GM12878 (cell line): ENCODE results near the gene ADGRG7. TPM values are rescaled to one million over a fixed set of nuclear protein-coding genes. Genes with fewer than 3 reads are reported as not detected.

Source experiments
- ATAC-seq: fragments of 200-7000 bp; cut with Tn5 transposase; 3 replicates; pipeline ENCODE4 v1.9.1; 2020; ENCODE audit warnings: mild to moderate bottlenecking, moderate library complexity
- BruUV-seq: library from RNA; stranded (reverse); fragments of 400-500 nt; replicated peaks from 2 replicates; lab custom pipeline; 2021; lab: Mats Ljungman, UMichigan
- CTCF ChIA-PET: fragments of 300-600 bp; sonication (Branson Sonifier 250); formaldehyde crosslinking; extraction: SDS; loops from one replicate; lab custom pipeline; 2021; ENCODE audit warnings: inconsistent platforms; lab: Yijun Ruan, JAX
- POLR2A ChIA-PET: fragments of 350-600 bp; formaldehyde crosslinking; extraction: SDS; loops from one replicate; lab custom pipeline; 2021; ENCODE audit warnings: inconsistent platforms; lab: Charles Lee
- RAD21 ChIA-PET: fragments of 300-600 bp; sonication (Branson Sonifier 250); formaldehyde crosslinking; loops from one replicate; lab custom pipeline; 2023; ENCODE audit warnings: antibody characterized with exemption; ENCODE audit not compliant: unreplicated experiment; lab: Charles Lee
- SMC1A ChIA-PET: fragments of 300-600 bp; sonication (Branson Sonifier 250); formaldehyde crosslinking; loops from one replicate; lab custom pipeline; 2023; ENCODE audit not compliant: unreplicated experiment, uncharacterized antibody; lab: Charles Lee
- DNase-seq: peaks from one replicate; pipeline ENCODE4 v3.0.0-alpha.2; 2011; ENCODE audit warnings: low read depth, low spot score
- FAIRE-seq: peaks from 3 replicates; lab custom pipeline; 2011; peaks lifted over from hg19 to GRCh38; lab: Jason Lieb, UNC
- H2AFZ ChIP-seq: 2 replicates; pipeline ENCODE4 v1.6.0; 2011; ENCODE audit warnings: low read depth, low read length, control low read depth; ENCODE audit not compliant: control insufficient read depth
- H3K27ac ChIP-seq: 2 replicates; pipeline ENCODE4 v1.5.1; 2011; ENCODE audit warnings: control low read depth; ENCODE audit not compliant: control insufficient read depth, insufficient read depth
- H3K27me3 ChIP-seq, 2 experiments: replicated peaks in 1 of 2; 2 replicates each; pipeline versions ENCODE4 v1.6.0 to v1.6.1; 2011; ENCODE audit warnings: low read length in 1 of 2; ENCODE audit not compliant: control insufficient read depth in 2 of 2, insufficient read depth in 2 of 2
- H3K36me3 ChIP-seq, 2 experiments: 2 replicates each; pipeline ENCODE4 v1.5.1; 2011; ENCODE audit warnings: low read length in 1 of 2; ENCODE audit not compliant: control insufficient read depth in 2 of 2, insufficient read depth in 2 of 2
- H3K4me1 ChIP-seq: 2 replicates; pipeline ENCODE4 v1.6.1; 2011; ENCODE audit warnings: mild to moderate bottlenecking, low read length, moderate library complexity, mixed read lengths; ENCODE audit not compliant: control insufficient read depth, insufficient read depth
- H3K4me2 ChIP-seq: 2 replicates; pipeline ENCODE4 v1.6.0; 2011; ENCODE audit warnings: control low read depth; ENCODE audit not compliant: control insufficient read depth, insufficient read depth
- H3K4me3 ChIP-seq: fragments of 200-600 bp; sonication (generic); 2 replicates; pipeline ENCODE4 v1.5.1; 2016
- H3K79me2 ChIP-seq: 2 replicates; pipeline ENCODE4 v1.6.0; 2011; ENCODE audit warnings: low read length; ENCODE audit not compliant: control insufficient read depth, insufficient read depth
- H3K9ac ChIP-seq: 2 replicates; pipeline ENCODE4 v1.8.0; 2011; ENCODE audit warnings: low read length, control low read depth, mixed read lengths; ENCODE audit not compliant: control insufficient read depth, insufficient read depth
- H3K9me3 ChIP-seq: replicated peaks from 3 replicates; pipeline ENCODE4 v1.5.1; 2011; ENCODE audit warnings: mild to moderate bottlenecking, low read length; ENCODE audit not compliant: control insufficient read depth, insufficient read depth
- H4K20me1 ChIP-seq: 2 replicates; pipeline ENCODE4 v1.6.0; 2011; ENCODE audit not compliant: control insufficient read depth, insufficient read depth
- ASH2L ChIP-seq: fragments of 300-600, 200-600 bp; sonication (generic); IDR thresholded peaks from 2 replicates; pipeline ENCODE4 v1.6.1; 2017; ENCODE audit warnings: low read depth, mild to moderate bottlenecking, borderline replicate concordance
- CBFB ChIP-seq: IDR thresholded peaks from 2 replicates; pipeline ENCODE4 v1.6.1; 2016; ENCODE audit warnings: antibody characterized with exemption, low read depth
- CBX5 ChIP-seq: sonication (generic); IDR thresholded peaks from 2 replicates; pipeline ENCODE4 v1.6.1; 2016; ENCODE audit warnings: low read depth, moderate library complexity, mild to moderate bottlenecking, inconsistent platforms
- CHD4 ChIP-seq: fragments of 200-600 bp; sonication (generic); IDR thresholded peaks from 2 replicates; pipeline ENCODE4 v1.6.1; 2016; ENCODE audit warnings: mild to moderate bottlenecking
- E2F4 ChIP-seq: IDR thresholded peaks from 2 replicates; pipeline ENCODE4 v1.6.1; 2012; ENCODE audit warnings: low read depth, low read length, improper control_type of control experiment
- EP300 ChIP-seq, 2 experiments: fragments of 150-350 bp in 1 of 2; IDR thresholded peaks; 2 replicates each; pipeline ENCODE4 v1.6.1; 2011 to 2012; ENCODE audit warnings: low read depth in 2 of 2, low read length in 2 of 2, borderline replicate concordance in 1 of 2, improper control_type of control experiment in 1 of 2, inconsistent platforms in 1 of 2; ENCODE audit not compliant: control insufficient read depth in 1 of 2
- HDAC2 ChIP-seq: fragments of 200-600 bp; sonication (generic); IDR thresholded peaks from 2 replicates; pipeline ENCODE4 v1.6.1; 2017
- IKZF2 ChIP-seq, 2 experiments: fragments of 450-650 bp; IDR thresholded peaks; 2 replicates each; pipeline ENCODE4 v1.6.1; 2017; ENCODE audit warnings: mild to moderate bottlenecking in 2 of 2, moderate library complexity in 2 of 2
- MAX ChIP-seq: IDR thresholded peaks from 2 replicates; pipeline ENCODE4 v1.6.1; 2012; ENCODE audit warnings: low read depth, low read length, improper control_type of control experiment
- MLLT1 ChIP-seq: fragments of 450-650 bp; IDR thresholded peaks from 2 replicates; pipeline ENCODE4 v1.6.1; 2016; ENCODE audit warnings: mild to moderate bottlenecking
- NR2F1 ChIP-seq: fragments of 450-650 bp; conservative IDR thresholded peaks from 2 replicates; pipeline ENCODE4 v1.6.1; 2017; ENCODE audit warnings: mild to moderate bottlenecking
- RUNX3 ChIP-seq: IDR thresholded peaks from 2 replicates; pipeline ENCODE4 v1.6.1; 2012; ENCODE audit warnings: low read length, inconsistent platforms
- SREBF1 ChIP-seq: IDR thresholded peaks from 2 replicates; pipeline ENCODE4 v1.6.1; 2012; ENCODE audit warnings: mild to moderate bottlenecking, low read length
- TAF1 ChIP-seq: IDR thresholded peaks from 2 replicates; pipeline ENCODE4 v1.6.1; 2011; ENCODE audit warnings: mild to moderate bottlenecking, low read depth, low read length, borderline replicate concordance
- USF1 ChIP-seq: IDR thresholded peaks from 2 replicates; pipeline ENCODE4 v1.6.1; 2011; ENCODE audit warnings: borderline replicate concordance, low read depth, mild to moderate bottlenecking, moderate library complexity, mixed read lengths, low read length; ENCODE audit not compliant: insufficient read depth; ENCODE audit errors: extremely low read length
- ZBTB11 ChIP-seq: fragments of 450-650 bp; formaldehyde crosslinking; IDR thresholded peaks from 2 replicates; pipeline ENCODE4 v1.5.0; 2022; ENCODE audit warnings: mild to moderate bottlenecking, missing genetic modification characterization
- ZNF622 ChIP-seq: fragments of 450-650 bp; IDR thresholded peaks from 2 replicates; pipeline ENCODE4 v1.6.1; 2017; ENCODE audit warnings: mild to moderate bottlenecking, inconsistent platforms
- WGBS: methylation state at CpG from one replicate; pipeline ENCODE4 v1.1.6; 2016; ENCODE audit warnings: low lambda C conversion rate; ENCODE audit not compliant: insufficient replicate concordance, insufficient coverage; ENCODE audit errors: missing lambda C conversion rate; 5-methylcytosine and 5-hydroxymethylcytosine counted together
- in situ Hi-C: fragments of 300-500 bp; cut with MboI; formaldehyde crosslinking; loops from 9 replicates; pipeline ENCODE4 v1.14.3; 2018; ENCODE audit warnings: mixed read lengths
- intact Hi-C: fragments of 100-400 bp; cut with micrococcal nuclease; formaldehyde crosslinking; loops from one replicate; pipeline ENCODE4 v1.14.2; 2022; ENCODE audit not compliant: unreplicated experiment
- polyA plus RNA-seq, 11 experiments: library from polyadenylated mRNA; depleted of rRNA in 4 of 11; unstranded in 6 of 11; stranded (reverse) in 5 of 11; fragments of >200 nt; fragmentation: Nextera tagmentation in 4 of 11; fragmentation: Illumina TruSeq in 1 of 11; extraction: Ambion mirVana in 4 of 11; extraction: Trizol in 1 of 11; gene quantifications; 1 replicate in 1 of 11; 2 replicates in 10 of 11; pipeline versions ENCODE4 v1.2.1 to v1.2.3, GENCODE V29; 2011 to 2016; ENCODE audit warnings: inconsistent platforms in 2 of 11, missing spikeins in 2 of 11, low read depth in 1 of 11
- total RNA-seq, 4 experiments: library from RNA; depleted of rRNA in 3 of 4; stranded (reverse); fragments of >200 nt in 3 of 4; fragmentation: Illumina TruSeq in 1 of 4; extraction: Trizol in 1 of 4; gene quantifications; 2 replicates each; pipeline versions ENCODE4 v1.2.1 to v1.2.3, GENCODE V29; 2013 to 2021

Gene ADGRG7
- total and polyA plus RNA-seq, 10 of the 15 experiments (the other 5 are each of a cell fraction or from before 2014, with no cell fraction given), result 0.02 to 0.21 (median 0.14) TPM; not detected in 7

GRCh38 chr3:100681496-100681895 is 72.1 kb downstream of the ADGRG7 start:
- ChIA-PET SMC1A (no interaction called here), CTCF (no interaction called here), POLR2A (no interaction called here), RAD21 (no interaction called here)
- no peaks in the 10 kb centered on the region for H3K27me3 ChIP-seq
- H2AFZ ChIP-seq, result no peak overlapping the region
- H4K20me1 ChIP-seq, result no peaks in the 10 kb centered on the region; the same call in 1 of the 2 replicates
- H3K9ac ChIP-seq, result no peak overlapping the region
- FAIRE-seq (no peak), ATAC-seq (no peak), DNase-seq (no peak)
- BruUV-seq, result no TSS peak
- intact Hi-C loops, result no loop called here
- H3K79me2 ChIP-seq, result no peaks in the 10 kb centered on the region
- 88% methylated on average over 1 of the region's 1 CpG for WGBS
- in situ Hi-C loops, result no loop called here
- no peaks in the 10 kb centered on the region for H3K4me1 ChIP-seq
- no peaks in the 10 kb centered on the region; the same call in 2 of the 3 replicates for H3K9me3 ChIP-seq
- H3K4me2 ChIP-seq, result no peak overlapping the region
- no peaks in the 10 kb centered on the region for H3K36me3 ChIP-seq
- H3K4me3 ChIP-seq, result no peak overlapping the region
- H3K27ac ChIP-seq, result no peak overlapping the region
- TF ChIP-seq ZNF622, result no peak
- TF ChIP-seq E2F4, result no peak
- TF ChIP-seq EP300 (IDR thresholded peaks at IDR 0.05; ENCODE audit: borderline replicate concordance in 1 of 2, control insufficient read depth in 1 of 2, low read depth in 2 of 2, low read length in 2 of 2), result no peak
- no peak for TF ChIP-seq SREBF1
- TF ChIP-seq NR2F1, result no peak
- TF ChIP-seq MLLT1, result no peak
- TF ChIP-seq HDAC2, result no peak
- no peak for TF ChIP-seq RUNX3
- no peak for TF ChIP-seq USF1
- TF ChIP-seq ZBTB11 (CRISPR knock-in tag), result no peak
- TF ChIP-seq CHD4, result no peak
- TF ChIP-seq MAX, result no peak
- TF ChIP-seq TAF1, result no peak
- no peak for TF ChIP-seq IKZF2 (IDR thresholded peaks at IDR 0.05)
- TF ChIP-seq CBX5, result no peak
- no peak for TF ChIP-seq CBFB
- no peak for TF ChIP-seq ASH2L
